HEK293 (cell line): Measurements from ENCODE around the gene C10orf67.
"Not testable (repeated sequence)": the region's sequence is repeated elsewhere in the genome, so short reads cannot be mapped to it uniquely, and the experiment has no call there.

ENCODE experiments used
- CTCF ChIA-PET: fragments of 350-600 bp; formaldehyde crosslinking; extraction: SDS; loops from one replicate; lab custom pipeline; 2021; ENCODE audit warnings: antibody characterized with exemption; lab: Yijun Ruan, JAX
- POLR2A ChIA-PET: fragments of 300-600 bp; formaldehyde crosslinking; extraction: SDS; loops from one replicate; lab custom pipeline; 2020; ENCODE audit warnings: antibody characterized with exemption, inconsistent platforms; lab: Yijun Ruan, JAX
- H3K27ac ChIP-seq: fragments of 200-500 bp; sonication (Bioruptor generic); 2 replicates; pipeline ENCODE4 v1.5.1; 2014; ENCODE audit warnings: low read depth, low read length, control low read depth, inconsistent platforms; ENCODE audit errors: extremely low read depth
- H3K36me3 ChIP-seq, 2 experiments: fragments of 200-500 bp in 1 of 2; sonication (Bioruptor generic) in 1 of 2; 1 replicate in 1 of 2; 2 replicates in 1 of 2; pipeline ENCODE4 v1.5.1; 2014 to 2017; ENCODE audit warnings: inconsistent platforms in 2 of 2, low read length in 2 of 2; ENCODE audit not compliant: control insufficient read depth in 2 of 2, insufficient read depth in 1 of 2
- H3K4me1 ChIP-seq: fragments of 200-500 bp; sonication (Bioruptor generic); 2 replicates; pipeline ENCODE4 v1.5.1; 2014; ENCODE audit warnings: mild to moderate bottlenecking, low read length, inconsistent platforms; ENCODE audit not compliant: control insufficient read depth, insufficient read depth
- H3K4me3 ChIP-seq: 2 replicates; pipeline ENCODE4 v1.5.1; 2011; ENCODE audit warnings: low read depth, mild to moderate bottlenecking, control low read depth, low read length, moderate library complexity
- H3K9me3 ChIP-seq: fragments of 200-500 bp; sonication (Bioruptor generic); 2 replicates; pipeline ENCODE4 v1.5.1; 2014; ENCODE audit warnings: low read depth, low read length, inconsistent platforms; ENCODE audit not compliant: control insufficient read depth, insufficient read depth
- BCL6B ChIP-seq: fragments of 450-650 bp; formaldehyde crosslinking; IDR thresholded peaks from 2 replicates; pipeline ENCODE4 v1.5.1; 2017; ENCODE audit warnings: missing biosample characterization, missing genetic modification characterization
- ELK4 ChIP-seq: IDR thresholded peaks from 2 replicates; pipeline ENCODE4 v1.6.1; 2011; ENCODE audit warnings: mild to moderate bottlenecking, low read depth, low read length, borderline replicate concordance
- GLIS1 ChIP-seq: fragments of 450-650 bp; formaldehyde crosslinking; IDR thresholded peaks from 2 replicates; pipeline ENCODE4 v1.5.1; 2016; ENCODE audit warnings: missing biosample characterization, missing genetic modification characterization
- KLF10 ChIP-seq: fragments of 450-650 bp; IDR thresholded peaks from 2 replicates; pipeline ENCODE4 v1.5.1; 2018; ENCODE audit warnings: missing biosample characterization, mild to moderate bottlenecking, missing genetic modification characterization
- KLF7 ChIP-seq: fragments of 450-650 bp; formaldehyde crosslinking; IDR thresholded peaks from 2 replicates; pipeline ENCODE4 v1.5.1; 2016; ENCODE audit warnings: missing biosample characterization, missing genetic modification characterization, borderline replicate concordance
- PRDM4 ChIP-seq: fragments of 450-650 bp; formaldehyde crosslinking; IDR thresholded peaks from 2 replicates; pipeline ENCODE4 v1.5.1; 2017; ENCODE audit warnings: missing biosample characterization, missing genetic modification characterization
- SETDB1 ChIP-seq: IDR thresholded peaks from one replicate; pipeline ENCODE4 v1.6.1; 2017; ENCODE audit warnings: mild to moderate bottlenecking, low read length, moderate library complexity, mixed read lengths; ENCODE audit not compliant: insufficient read length
- YY1 ChIP-seq: fragments of 450-650 bp; formaldehyde crosslinking; IDR thresholded peaks from 2 replicates; pipeline ENCODE4 v1.5.1; 2018; ENCODE audit warnings: missing biosample characterization, missing genetic modification characterization
- ZNF529 ChIP-seq: fragments of 450-650 bp; formaldehyde crosslinking; IDR thresholded peaks from 2 replicates; pipeline ENCODE4 v1.5.1; 2017; ENCODE audit warnings: missing genetic modification characterization, missing biosample characterization; ENCODE audit not compliant: insufficient replicate concordance
- ZNF654 ChIP-seq: fragments of 450-650 bp; formaldehyde crosslinking; IDR thresholded peaks from 2 replicates; pipeline ENCODE4 v1.5.1; 2016; ENCODE audit warnings: low read depth, missing biosample characterization, missing genetic modification characterization
- ZNF792 ChIP-seq: fragments of 450-650 bp; formaldehyde crosslinking; IDR thresholded peaks from 2 replicates; pipeline ENCODE4 v1.5.1; 2016; ENCODE audit warnings: missing biosample characterization, missing genetic modification characterization
- ZNF830 ChIP-seq: fragments of 450-650 bp; IDR thresholded peaks from 2 replicates; pipeline ENCODE4 v1.5.0; 2018; ENCODE audit warnings: missing biosample characterization, missing genetic modification characterization, low read depth, mild to moderate bottlenecking, moderate library complexity
- ZSCAN23 ChIP-seq: fragments of 450-650 bp; formaldehyde crosslinking; IDR thresholded peaks from 2 replicates; pipeline ENCODE4 v1.5.1; 2016; ENCODE audit warnings: missing biosample characterization, missing genetic modification characterization

C10orf67 gene

GRCh38 chr10:23280419-23281043, 64.1 kb downstream of the C10orf67 start:
- Histone ChIP-seq H3K27ac (no peak overlapping the region), H3K4me1 (no peaks in the 10 kb centered on the region)
- TF ChIP-seq ELK4 = no peak
- TF ChIP-seq YY1 = no peak
- TF ChIP-seq ZNF529 (tag by site-specific recombination) = no peak
- no peak for TF ChIP-seq GLIS1 (tag by site-specific recombination)
- TF ChIP-seq, all 188 proteins: peak for 0
- POLR2A ChIA-PET = no interaction called here
- no peaks in the 10 kb centered on the region for H3K9me3 ChIP-seq
- CTCF ChIA-PET = interaction anchor here (0.8 to 6.5 kb wide), 2 partner anchors 13 to 122 kb away, joined by 3 to 42 read pairs; no protein-coding TSS in a partner anchor
- H3K36me3 ChIP-seq = no peaks in the 10 kb centered on the region
- no peak overlapping the region for H3K4me3 ChIP-seq

- CTCF ChIA-PET = interaction anchor here (0.6 kb wide), 1 partner anchor 10 kb away, joined by 3 read pairs; no protein-coding TSS in a partner anchor
Observed at GRCh38 chr10:23275355-23275754, 69.2 kb downstream of the C10orf67 start.

GRCh38 chr10:23274179-23274578, 70.4 kb downstream of the C10orf67 start:
- H3K4me1 ChIP-seq, H3K27ac ChIP-seq, H3K36me3 ChIP-seq, POLR2A ChIA-PET, H3K4me3 ChIP-seq, H3K9me3 ChIP-seq: not testable (repeated sequence)
- CTCF ChIA-PET = interaction anchor here (0.7 kb wide), 1 partner anchor 20 kb away, joined by 3 read pairs; no protein-coding TSS in a partner anchor
- peak; percentile 60 for TF ChIP-seq SETDB1

More at GRCh38 chr10:23275355-23275754, 69.2 kb downstream of the C10orf67 start:
- POLR2A ChIA-PET = no interaction called here
- Histone ChIP-seq H3K36me3 (no peaks in the 10 kb centered on the region), H3K4me3 (no peak overlapping the region), H3K4me1 (no peaks in the 10 kb centered on the region), H3K9me3 (no peaks in the 10 kb centered on the region), H3K27ac (no peak overlapping the region)
- TF ChIP-seq ZNF830 (tag by site-specific recombination) = no peak
- TF ChIP-seq GLIS1 (tag by site-specific recombination) = no peak
- no peak for TF ChIP-seq ZNF792
- no peak for TF ChIP-seq BCL6B (tag by site-specific recombination)
- TF ChIP-seq PRDM4 (tag by site-specific recombination) = no peak
- TF ChIP-seq ZNF654 (tag by site-specific recombination) = no peak
- TF ChIP-seq ZSCAN23 (tag by site-specific recombination) = no peak
- TF ChIP-seq KLF7 (tag by site-specific recombination) = no peak
- no peak for TF ChIP-seq KLF10 (tag by site-specific recombination)
